Erythroblast (primary cell): ENCODE data around the gene NID2.

Experiments used
- GATA1 ChIP-seq: IDR thresholded peaks from 2 replicates; pipeline ENCODE4 v1.6.1; 2011; ENCODE audit warnings: low read depth, mild to moderate bottlenecking, control low read depth, low read length, moderate library complexity
- POLR2A ChIP-seq: IDR thresholded peaks from 2 replicates; pipeline ENCODE4 v1.6.1; 2011; ENCODE audit warnings: mild to moderate bottlenecking, low read length

DNA sequence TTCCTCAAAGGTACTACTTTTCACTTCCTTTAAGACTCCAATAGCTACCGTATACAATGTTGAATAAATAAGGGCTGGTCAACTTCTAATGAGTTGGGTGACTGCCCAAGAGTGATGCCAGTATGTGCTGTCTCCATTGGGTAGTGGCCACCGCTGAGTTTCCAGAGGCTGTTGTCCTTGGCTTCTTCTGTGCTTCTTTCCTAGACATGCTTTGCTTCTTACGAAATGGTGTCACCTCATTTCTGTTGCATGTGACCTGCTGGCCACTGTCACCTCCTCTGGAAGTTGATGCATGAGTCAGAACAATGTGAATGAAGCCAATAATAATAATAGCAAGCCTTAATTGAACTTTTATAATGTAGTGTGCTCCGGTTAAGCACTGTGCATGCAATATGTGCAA, 7.5 kb upstream of the NID2 start:
- TF ChIP-seq POLR2A (no peak), GATA1 (no peak)
